Effector CD4-positive, alpha-beta T cell (primary cell): ENCODE measurements around the gene NF1.

Experiments used
- DNase-seq: peaks from one replicate; pipeline ENCODE4 v3.0.0-alpha.2; 2020

Gene NF1

GRCh38 chr17:31412511-31412910, 317.7 kb downstream of the NF1 start:
- DNase-seq, result no peak

DNA sequence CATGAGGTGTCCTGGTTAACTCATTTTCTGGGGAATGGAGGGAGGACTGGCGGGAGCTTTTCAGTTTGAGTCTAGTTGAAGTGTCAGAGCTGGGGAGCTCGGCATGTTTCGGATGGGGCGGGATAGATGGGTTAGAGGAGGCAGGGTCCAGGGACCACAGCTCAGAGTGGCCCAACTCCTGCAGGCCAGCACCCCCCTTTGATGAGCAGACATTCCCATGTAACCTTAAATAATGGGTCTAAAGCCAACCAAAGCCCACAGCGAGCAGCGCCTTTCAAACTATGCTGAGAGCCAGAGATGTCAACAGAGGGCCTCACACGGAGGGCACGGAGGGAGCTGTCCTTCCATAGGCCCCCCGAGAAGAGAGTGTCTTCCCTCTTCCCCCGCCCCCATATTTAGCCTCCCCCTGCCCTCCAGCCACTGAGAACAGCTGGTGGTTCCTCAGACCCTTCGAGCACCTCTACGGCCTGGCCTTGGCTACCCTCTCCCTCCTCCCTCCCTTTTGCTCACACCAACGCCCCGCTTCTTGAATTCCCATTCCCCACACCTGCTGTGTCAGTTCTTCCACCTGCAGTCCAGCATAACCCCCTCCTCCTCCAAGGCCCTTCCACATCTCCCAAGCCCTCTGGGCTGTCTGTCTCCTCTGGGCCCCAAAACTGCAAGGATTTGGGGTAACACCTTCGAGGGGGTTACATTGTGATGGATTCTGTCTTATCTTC, 318.5 kb downstream of the NF1 start:
- DNase-seq, result no peak

- DNase-seq, result no peak
Observed at GRCh38 chr17:31413874-31414549, 319.2 kb downstream of the NF1 start.

DNA sequence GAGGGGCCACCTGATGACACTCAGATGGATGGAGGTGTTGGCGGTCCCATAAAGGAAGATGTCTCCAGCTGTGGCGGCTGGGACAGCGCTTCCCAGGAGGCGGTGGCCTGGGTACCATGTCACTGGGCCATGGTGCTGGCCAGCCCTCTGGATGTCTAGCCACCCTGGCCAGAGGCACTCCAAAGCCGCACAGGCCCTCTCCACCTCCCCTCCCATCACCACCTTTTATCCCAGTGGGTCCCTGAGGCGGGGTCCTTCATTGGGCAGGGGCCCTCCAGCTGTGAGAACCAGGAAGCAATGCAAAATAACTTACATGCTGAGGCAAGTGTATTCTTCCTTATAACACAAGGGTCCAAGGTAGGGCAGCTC, 319.8 kb downstream of the NF1 start:
- no peak for DNase-seq

GRCh38 chr17:31415004-31415454, 320.3 kb downstream of the NF1 start:
- DNase-seq, result no peak

DNA sequence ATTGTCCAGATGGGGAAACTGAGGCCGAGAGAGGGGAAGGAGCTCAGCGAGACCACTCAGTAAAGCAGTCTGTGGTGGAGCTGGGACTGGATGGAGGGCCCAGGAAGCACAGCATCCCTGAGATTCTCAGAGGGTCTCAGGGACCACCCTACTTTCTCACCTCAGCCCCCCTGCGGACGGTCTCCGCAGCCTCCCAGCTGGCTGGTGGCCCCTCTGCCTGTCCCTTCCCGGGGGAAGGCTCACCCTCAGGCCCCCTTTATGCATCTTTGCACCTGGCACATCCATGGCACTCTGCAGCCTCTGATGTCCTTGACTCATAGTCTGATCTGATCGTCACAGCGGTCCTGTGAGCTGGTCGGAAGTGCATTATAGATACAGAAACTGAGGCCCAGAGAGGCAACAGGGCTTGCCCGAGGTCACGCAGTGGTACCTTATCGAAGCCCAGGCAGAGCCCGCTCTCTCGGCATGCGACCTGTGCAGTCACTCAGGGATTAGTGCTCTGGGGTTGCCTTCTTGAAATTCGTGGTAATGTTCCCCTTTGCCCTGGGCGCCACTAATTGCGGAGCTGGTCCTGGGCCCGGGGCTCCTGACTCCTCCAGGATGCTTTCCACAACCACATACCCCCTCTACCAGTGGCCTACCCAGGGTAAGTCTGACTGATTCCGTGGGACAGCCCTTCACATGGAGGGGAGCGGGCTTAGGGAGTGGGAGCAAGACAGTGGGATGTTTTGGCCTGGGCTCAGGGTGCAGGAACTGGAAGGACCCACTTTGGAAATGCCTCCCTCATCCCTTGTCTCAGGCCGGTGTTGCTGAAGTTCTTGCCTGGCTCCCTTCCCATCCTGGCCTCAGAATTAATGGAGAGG, 321.1 kb downstream of the NF1 start:
- DNase-seq, result no peak

DNA sequence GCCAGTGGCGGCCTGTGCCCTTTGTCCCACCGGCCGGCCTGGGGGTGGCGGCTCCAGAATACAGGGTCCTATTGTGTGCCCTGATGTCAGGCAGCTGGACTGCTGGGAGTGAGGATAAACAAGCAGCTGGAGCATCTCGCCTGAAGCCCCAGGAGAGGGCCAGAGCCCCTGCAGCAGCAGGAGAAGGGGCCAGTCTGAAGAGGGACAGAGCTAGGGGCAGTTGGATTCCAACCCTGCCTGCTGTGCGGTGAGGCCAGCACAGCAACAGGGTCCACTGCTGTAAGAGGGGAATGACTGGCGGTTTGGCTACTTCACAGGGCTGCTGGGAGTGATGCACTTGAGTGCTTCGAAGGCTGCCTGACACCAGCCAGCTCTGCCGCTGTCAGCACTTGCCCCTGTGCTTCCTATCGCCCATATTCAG, 321.7 kb downstream of the NF1 start:
- no peak for DNase-seq

DNA sequence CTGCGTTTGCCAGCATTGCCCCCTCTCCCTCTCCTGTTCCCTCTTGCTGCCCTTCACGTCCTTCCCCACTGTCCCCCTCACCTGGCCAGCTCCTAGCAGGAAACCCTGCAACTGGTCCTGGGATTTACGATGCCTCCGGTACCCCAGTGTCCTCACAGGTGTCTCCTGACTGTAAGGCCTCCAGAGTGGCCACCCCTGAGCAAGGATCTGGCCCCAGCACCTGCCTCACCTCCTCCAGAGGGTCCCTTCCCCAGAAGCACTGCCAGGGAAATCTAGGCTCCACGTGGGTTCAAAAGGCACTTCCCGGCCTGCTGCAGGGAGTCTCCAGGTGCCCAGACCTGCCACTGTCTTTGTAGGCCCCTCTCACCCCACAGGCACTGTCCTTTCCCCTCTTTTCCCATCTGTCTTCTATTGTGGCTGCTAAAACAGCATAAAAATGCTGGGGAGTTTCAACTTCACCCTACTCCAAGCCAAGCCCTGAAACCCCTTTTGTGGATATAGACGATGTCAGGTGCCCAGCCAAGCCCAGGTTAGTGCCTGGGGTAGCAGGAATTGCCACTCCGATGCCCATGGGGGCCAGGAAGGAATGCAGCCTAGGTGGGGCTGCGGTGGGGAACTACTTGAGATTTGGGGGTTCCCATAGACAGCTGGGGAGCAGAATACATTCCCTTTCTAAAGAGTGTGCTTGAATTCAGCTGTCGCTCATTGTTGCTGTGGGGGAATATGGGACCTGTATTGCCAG, 322.4 kb downstream of the NF1 start:
- no peak for DNase-seq

DNA sequence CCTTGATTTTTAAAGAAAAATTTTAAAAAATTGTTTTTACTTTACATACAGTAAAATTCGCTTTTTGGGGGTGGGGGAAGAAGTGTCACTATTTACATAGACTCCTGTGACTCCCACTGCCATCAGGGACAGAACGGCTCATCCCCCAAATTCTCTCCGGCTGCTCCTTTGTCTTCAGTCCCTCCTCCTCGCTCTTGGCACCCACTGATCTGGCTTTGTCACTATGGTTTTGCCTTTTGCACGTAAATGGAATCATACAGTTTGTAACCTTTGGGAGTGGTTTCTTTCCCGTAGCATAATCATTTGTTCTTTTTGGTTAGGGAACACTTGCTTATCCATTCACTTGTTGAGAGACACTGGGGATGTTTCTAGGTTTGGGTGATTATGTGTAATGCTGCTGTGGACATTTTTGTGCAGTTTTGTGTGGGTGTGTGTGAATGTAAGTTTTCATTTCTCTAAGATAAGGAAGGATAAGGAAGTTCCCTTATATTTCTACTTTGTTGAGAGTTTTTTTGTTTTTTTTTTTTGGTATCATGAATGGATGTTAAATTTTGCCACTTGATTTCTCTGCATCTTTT, 324.1 kb downstream of the NF1 start:
- no peak for DNase-seq

GRCh38 chr17:31422443-31422842, 327.7 kb downstream of the NF1 start:
- DNase-seq, result no peak

GRCh38 chr17:31424944-31425281, 330.1 kb downstream of the NF1 start:
- no peak for DNase-seq

- no peak for DNase-seq
Observed at GRCh38 chr17:31425282-31426040, 330.7 kb downstream of the NF1 start.
